ENCODE measurements around the gene UBQLN1. TPM values are rescaled to one million over a fixed set of nuclear protein-coding genes. Genes with fewer than 3 reads are reported as not detected.

Gene UBQLN1
- total RNA-seq, 1 experiment from 2014 or later: 111 TPM

GRCh38 chr9:83708515-83709158, 879 bp upstream of the UBQLN1 start:
- Histone ChIP-seq H3K79me1 (ENCODE audit: insufficient read depth, low read depth, low read length, poor library complexity, severe bottlenecking) (no peaks in the 10 kb centered on the region), H2BK5ac (ENCODE audit: insufficient read length, low read length) (no peak overlapping the region), H3K23me2 (ENCODE audit: insufficient read length, low read depth, low read length, poor library complexity, severe bottlenecking) (peaks cover 7% of the 10 kb centered on the region), H3K18ac (ENCODE audit: insufficient read length, low read depth, low read length) (peak overlapping the region; percentile 24), H3K27me3 (ENCODE audit: insufficient read depth, low read length) (no peaks in the 10 kb centered on the region), H3K9ac (ENCODE audit: extremely low read depth, insufficient read length, low read length) (peak overlapping the region; percentile 36), H2AFZ (ENCODE audit: low read length) (no peak overlapping the region), H2BK120ac (ENCODE audit: low read depth, low read length, poor library complexity, severe bottlenecking) (no peak overlapping the region), H4K5ac (ENCODE audit: insufficient read length, low read depth, low read length) (no peak overlapping the region), H3K23ac (ENCODE audit: insufficient read length, low read depth, low read length) (no peak overlapping the region), H3K56ac (ENCODE audit: insufficient read length, low read depth, low read length) (no peak overlapping the region), H2BK15ac (ENCODE audit: low read depth, low read length) (no peak overlapping the region), H3K4ac (ENCODE audit: low read depth, low read length) (no peak overlapping the region), H3K4me1 (ENCODE audit: insufficient read depth, low read length) (no peaks in the 10 kb centered on the region), H3K27ac (ENCODE audit: insufficient read length, low read depth, low read length) (no peak overlapping the region), H3K14ac (ENCODE audit: insufficient read depth, low read length) (no peak overlapping the region), H3T11ph (ENCODE audit: low read length) (no peak overlapping the region), H3K4me2 (ENCODE audit: insufficient read depth, insufficient read length, low read length) (peak overlapping the region; percentile 88), H2BK12ac (ENCODE audit: insufficient read length, low read depth, low read length) (no peak overlapping the region), H4K91ac (ENCODE audit: insufficient read length, low read depth, low read length) (no peak overlapping the region), H3K9me3 (ENCODE audit: control insufficient read depth, low read depth, low read length) (no peaks in the 10 kb centered on the region), H4K20me1 (ENCODE audit: control insufficient read depth, insufficient read depth, insufficient read length) (no peaks in the 10 kb centered on the region), H4K8ac (replicated peaks; ENCODE audit: insufficient read length, low read depth, low read length) (no peak overlapping the region), H2BK20ac (ENCODE audit: low read depth, low read length, poor library complexity, severe bottlenecking) (no peak overlapping the region), H2AK5ac (ENCODE audit: insufficient read length, low read length) (no peak overlapping the region), H3K79me2 (ENCODE audit: insufficient read depth, low read length) (peaks cover 36% of the 10 kb centered on the region)
- WGBS (ENCODE audit: extremely low coverage, insufficient read length, low lambda C conversion rate): no CpG with 5 or more reads among the region's 20 CpGs
- peak; percentile 55 for DNase-seq
- peaks cover 3 to 4% of the 10 kb centered on the region in 2 experiments; a peak in 4 of 5 replicates for H3K9me3 Mint-ChIP-seq
- H3K4me3 Mint-ChIP-seq: peak overlapping the region; percentile 80 to 91
- peaks cover 19 to 20% of the 10 kb centered on the region in 2 experiments for H3K4me1 Mint-ChIP-seq
- H3K36me3 Mint-ChIP-seq (ENCODE audit: insufficient read depth in 1 of 3, low read depth in 3 of 3): peaks cover 14 to 21% (median 20%) of the 10 kb centered on the region in 3 experiments
- peak; percentile 37; the same call in 2 of the 3 replicates for TF ChIP-seq CTCF (conservative IDR thresholded peaks at IDR 0.05)
- H3K27ac Mint-ChIP-seq: peak overlapping the region; percentile 97 to 99 (median 98)
- H3K27me3 Mint-ChIP-seq (ENCODE audit: low read depth): peaks cover 2% of the 10 kb centered on the region

All from H9 (cell line).